UCSD-AML1 (cell line): Measurements from ENCODE around the gene KLHL29.

Experiments used
- DNase-seq: peaks from one replicate; lab custom pipeline; 2025; ENCODE audit not compliant: unreplicated experiment; lab: John Stamatoyannopoulos, UW

The KLHL29 gene

DNA sequence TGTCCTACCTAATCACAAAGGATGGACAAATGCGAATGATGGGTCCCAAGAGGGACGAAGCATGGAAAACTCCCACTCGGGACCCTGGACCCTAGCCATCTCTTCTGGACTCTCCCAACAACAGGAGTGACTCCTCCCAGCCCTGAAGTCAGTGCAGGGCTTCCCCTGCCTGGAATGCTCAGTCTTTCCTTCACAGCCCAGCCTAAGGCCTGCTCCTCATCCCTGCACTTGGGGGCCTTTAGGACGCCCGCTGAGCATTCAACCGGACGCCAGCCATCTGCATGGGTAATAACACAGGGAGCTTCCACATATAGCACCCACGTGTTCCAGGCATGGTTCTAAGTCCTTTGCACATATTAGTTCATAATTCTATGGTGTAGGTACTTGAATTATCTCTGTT, 237.5 kb downstream of the KLHL29 start:
- no peak for DNase-seq

DNA sequence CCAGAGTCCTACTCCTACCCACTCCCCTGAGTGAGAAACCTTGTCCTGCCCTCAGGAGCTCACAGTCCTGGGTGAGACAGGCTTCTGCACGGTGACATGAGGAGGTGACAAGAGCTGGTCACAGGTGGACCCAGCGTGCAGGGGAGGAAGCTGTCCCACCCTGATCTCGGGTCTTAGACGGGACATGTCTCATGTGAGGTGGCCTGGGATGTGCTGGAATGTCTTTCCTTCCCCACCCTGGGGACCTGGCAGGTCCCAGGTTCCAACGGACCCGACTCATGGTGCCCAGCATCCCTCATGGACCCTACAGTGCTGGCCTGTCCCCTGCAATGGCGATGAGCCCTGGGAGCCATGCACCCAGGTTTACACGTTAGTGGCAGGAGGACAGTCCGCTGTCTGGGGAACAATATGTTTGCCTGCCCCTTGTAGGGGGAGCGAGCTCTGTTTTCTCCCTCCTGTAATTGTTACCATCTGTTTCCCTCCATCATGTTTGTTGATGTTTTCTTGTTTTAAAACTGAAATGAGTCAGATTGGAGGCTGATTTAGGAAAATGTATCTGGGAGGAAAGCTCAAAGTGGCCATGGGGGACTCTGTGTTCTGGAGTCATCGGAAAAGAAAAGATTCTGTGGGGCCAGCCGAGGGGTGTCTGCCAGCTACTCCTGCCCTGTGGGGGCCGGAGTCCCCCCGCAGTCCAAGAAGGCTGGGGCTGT, 238.1 kb downstream of the KLHL29 start:
- no peak for DNase-seq

DNA sequence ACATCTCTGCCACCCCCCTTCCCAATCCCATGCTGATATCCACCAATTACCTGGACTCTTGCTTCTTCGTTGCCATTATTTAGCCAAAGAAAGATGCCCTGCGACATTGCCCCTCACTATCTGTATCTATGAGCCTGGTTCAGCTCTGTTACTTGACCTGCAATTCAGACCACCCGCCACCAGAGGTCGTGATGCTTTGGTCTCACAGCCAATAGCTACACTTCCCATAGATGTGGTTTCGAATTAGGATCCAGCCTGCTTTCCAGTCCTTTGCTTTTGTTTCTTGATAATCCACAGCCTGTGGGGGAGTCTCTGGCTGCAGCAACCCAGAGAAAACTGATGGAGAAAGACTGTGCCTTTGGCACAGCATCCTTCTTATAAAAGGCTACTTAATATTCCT, 239.4 kb downstream of the KLHL29 start:
- no peak for DNase-seq

DNA sequence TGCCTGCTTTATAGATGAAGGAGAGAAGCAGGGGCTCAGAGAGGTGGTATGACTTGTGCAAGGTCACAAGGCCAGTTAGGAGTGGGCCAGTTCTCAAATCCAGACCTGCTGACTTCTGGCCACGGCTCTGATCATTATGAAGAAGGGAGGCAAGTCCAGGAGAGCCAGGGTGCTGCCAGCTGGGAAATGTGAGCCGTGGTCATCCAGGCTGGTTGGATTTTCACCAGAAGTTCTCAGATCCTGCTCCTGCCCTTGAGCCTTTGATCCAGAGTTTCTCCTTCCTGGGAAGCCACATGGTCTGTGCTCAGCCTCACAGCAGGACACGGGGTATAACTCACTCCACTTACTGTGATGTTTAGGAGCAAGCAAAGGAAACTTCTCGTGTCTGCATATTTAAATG, 239.9 kb downstream of the KLHL29 start:
- DNase-seq = no peak

DNA sequence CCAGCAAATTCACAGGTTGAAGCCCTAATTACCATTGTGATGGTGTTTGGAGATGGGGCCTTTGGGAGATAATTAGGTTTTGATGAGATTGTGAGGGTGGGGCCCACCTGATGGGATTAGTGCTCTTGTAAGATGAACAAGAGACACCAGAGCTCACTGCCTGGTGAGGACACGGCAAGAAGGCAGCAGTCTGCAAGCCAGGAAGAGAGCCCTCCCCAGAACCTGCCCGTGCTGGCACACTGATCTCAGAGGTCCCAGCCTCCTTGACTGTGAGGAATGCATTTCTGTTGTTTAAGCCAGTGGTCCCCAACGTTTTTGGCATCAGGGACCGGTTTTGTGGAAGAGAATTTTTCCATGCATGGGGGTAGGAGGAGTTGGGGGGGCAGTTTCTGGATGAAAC, 240.7 kb downstream of the KLHL29 start:
- DNase-seq = no peak

DNA sequence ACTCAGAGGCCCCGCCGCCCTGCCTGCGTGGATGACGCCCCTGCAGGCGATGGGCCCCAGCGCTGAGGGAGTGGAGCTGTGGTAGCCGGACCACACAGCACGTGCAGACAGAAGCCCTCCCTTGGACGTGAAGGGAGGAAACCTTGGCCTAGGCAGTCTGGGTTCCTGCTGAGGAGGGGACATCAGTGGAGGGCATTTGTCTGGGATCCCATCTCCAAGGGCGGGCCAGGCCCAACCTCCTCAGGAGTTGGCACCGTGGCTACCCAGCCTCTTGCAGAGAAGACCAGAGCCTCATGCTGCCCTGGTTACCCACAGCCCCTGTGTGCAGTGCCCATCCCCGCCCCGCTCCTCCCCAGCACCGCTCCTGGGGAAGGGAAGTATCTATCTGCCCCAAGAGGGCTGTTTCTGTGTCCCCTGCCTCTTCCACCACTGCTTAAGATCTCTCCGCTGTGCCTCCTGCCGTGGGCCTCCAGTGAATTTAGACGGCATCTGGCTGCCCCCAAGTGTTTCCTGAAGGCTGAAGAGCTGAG, 241.8 kb downstream of the KLHL29 start:
- DNase-seq = no peak

DNA sequence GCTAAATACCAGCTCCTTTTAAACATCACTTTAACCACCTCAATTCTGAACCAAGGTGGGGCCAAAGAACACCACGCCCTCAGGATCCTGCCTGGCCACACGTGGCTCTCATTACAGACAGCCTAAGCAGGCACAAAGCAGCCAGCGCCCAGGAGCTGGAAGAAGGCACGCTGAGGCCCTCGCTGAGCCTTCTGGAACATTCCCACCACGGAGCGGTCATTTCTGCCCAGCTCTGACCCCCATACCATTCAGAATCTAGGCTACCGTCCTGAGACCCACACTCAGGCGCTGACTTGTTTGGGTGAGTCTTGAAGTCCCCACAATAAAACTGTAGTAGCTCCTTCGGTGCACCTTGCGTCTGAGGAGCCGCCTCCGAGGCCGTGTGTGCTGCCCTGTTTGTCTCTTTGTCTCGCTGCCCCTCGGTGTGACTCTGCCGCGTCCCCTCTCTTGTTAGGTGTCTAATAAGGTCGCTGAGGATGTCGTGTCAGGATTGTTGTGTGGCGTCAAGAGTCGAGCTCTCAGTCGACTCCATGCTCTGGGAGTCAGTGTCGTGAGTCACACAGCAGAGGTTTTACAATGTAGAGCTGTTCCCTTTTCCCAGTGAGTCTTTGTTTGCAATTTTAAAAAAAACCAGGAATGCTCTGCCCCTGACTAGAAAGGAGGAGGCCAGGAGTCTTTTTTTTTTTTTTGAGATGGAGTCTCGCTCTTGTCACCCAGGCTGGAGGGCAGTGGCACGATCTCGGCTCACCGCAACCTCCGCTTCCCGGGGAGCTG, 242.4 kb downstream of the KLHL29 start:
- DNase-seq = no peak

DNA sequence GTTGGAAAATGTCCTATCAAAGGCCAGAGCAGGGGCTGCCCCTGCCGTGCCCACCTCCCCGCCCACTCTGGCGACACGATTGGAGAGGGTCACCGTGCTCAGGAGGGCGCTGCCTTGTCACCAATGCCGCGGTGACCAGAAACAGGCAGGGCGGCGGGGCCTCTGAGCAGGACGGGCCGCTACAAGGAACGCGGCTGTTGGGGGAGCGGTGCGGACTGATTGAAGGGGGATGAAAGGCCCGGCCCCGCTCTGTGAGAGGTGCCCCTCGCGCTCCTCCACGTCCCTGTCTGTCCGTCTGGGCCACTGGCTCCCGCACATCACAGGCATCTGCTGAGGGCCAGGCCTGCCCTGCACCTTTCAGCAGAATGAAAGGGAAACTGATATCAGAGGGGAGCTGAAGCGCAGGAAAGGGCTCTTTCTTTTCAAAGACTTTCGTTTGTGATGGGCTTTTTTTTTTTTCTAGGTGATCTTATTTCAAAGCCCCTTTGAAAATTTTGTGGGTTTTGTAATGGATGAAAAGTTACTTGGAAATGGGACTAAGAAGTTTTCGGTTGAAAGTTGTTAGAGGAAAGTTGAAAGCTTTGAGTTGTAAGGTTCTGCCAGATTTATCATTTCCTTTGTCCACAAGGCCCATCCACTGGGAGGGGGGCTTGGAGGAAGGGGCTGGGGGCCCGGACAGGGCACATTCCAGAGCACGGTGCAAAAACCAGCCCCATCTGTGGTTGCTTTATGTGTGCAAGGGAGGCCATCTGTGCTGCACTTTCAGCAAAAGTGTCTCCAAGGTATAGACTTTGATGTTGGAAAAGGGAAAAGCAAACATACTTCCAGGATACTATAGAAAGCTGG, 244.2 kb downstream of the KLHL29 start:
- DNase-seq = no peak

DNA sequence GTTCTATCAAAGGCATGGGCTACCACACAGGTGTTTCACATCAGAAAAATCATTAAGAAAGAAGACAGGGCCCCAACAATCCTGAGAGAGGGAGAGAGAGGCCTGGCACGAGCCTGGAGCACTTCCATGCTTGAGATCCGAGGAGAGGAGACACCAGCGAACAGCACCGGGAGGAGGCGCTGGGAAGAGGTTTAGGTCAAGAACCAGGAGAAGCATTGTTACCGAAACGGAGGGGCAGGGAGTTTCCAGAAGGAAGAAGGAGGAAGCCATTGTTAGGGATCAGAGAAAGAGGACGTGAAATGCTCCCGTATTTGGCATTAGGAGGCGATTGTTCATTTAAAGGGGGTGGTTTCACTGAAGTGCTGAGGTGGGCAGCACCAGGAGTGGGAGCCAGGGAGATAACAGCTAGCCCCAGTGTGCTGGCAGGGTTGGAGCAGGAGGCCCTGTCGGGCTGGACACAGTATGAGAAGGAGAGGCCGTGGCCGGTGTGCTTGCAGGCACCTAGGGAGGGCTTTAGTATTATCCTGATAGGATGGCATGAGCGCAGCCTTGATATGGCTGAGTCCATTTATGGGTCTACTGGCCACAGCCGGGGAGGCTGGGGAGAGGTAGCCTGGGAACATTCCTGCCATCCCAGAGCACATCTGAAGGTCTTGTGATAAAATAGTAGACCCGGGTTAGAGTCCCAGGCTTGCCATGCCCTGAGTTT, 244.9 kb downstream of the KLHL29 start:
- no peak for DNase-seq

DNA sequence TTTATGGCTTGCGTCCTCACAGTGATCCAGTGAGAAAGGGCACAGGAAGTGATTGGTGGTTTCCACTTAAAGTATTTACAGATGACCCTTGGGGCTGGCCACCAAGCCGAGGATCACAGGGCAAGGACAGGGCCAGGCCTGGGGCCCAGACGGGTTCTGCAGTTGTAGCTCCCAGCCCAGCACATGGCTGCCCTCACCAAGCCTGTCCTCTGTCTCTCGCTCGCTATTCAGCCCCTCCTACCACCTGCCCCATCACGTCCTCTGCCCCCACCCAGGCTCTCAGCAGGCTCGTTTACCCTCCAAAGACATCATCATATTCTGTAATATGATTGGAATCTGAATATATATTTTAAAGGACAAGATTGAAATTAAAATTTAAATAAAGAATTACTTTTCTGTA, 246.0 kb downstream of the KLHL29 start:
- no peak for DNase-seq

DNA sequence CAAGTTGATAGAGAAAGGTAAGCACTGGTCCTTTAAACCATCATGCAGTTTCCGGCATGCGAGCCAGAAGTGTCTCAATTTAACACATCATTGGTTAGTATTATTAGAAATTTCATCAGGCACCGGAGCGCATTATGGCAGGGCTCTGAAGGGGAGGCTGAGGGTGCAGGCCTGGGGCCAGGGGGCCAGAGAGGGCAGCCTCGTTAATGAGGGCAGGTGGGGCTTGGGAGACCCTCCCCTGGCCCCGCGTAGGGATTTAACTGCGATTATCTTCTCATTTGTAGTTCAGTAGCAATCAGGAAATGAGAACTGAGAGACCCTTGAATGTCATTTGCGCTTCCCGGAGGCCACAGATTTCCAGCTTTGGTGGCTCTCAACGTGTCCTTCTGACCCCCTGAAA, 246.4 kb downstream of the KLHL29 start:
- no peak for DNase-seq

DNA sequence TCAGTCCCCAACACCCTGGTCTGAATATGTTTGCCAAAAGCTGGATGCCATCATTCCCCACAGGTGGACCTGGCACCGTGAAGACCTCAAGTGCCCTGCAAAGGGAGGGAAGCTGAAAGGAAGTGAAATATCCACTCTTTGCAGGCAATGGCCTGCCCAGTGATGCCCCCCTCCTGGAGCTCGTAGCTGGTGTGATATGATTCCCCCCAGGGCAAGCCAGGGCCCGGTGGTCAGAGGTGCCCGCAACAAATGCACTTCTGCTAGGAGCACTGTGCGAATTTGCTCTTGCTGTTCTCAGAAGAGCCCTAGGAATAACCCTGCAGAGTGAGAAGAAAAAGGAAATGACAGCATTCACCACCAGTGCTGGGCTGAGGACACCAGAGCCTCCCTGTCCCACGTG, 247.4 kb downstream of the KLHL29 start:
- no peak for DNase-seq

DNA sequence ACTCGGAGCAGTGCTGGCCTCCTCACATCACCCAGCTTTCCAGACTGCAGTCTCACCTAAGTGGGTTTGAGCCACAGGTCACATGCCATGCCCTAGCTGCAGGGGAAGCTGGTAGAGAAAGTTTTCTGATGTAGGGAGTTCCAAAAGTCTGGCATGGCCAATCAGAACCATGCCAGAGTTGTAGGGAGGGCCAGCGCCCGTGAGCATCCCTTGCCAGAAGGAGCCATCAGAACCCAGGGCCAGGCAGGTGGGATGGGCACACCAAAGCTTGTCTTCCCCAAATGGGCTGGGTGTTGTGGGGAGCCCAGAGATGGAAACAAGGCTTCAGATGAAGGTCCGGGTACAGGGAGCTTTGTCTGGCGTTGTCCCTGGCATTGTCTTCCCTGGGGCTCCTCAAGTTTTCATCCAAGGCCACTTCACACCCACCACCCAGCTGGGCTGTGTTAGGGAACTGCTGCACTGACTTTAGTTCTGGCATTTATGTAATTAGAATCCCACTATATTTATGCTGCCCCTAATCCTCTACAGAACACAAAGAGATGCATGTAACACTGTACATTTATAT, 247.9 kb downstream of the KLHL29 start:
- DNase-seq = no peak

DNA sequence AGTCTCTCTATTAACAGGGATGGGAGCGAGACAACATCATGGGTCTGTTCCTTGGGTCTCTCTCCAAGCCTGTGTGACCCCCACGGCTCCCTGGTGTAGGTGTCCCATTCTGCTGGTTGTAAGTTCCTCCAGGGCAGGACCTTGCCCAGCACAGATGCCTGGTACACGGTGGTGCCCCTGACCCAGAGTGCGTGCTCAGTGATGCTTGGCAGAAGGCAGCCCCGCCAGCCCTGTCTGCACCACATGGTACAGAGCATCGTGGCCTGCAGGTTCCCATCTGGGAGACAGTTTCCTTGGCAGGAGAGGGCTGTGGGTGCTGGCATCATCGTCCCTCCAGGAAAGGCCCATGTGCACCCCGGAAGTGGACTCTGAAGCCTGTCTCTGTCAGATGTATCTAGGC, 249.0 kb downstream of the KLHL29 start:
- DNase-seq = no peak

DNA sequence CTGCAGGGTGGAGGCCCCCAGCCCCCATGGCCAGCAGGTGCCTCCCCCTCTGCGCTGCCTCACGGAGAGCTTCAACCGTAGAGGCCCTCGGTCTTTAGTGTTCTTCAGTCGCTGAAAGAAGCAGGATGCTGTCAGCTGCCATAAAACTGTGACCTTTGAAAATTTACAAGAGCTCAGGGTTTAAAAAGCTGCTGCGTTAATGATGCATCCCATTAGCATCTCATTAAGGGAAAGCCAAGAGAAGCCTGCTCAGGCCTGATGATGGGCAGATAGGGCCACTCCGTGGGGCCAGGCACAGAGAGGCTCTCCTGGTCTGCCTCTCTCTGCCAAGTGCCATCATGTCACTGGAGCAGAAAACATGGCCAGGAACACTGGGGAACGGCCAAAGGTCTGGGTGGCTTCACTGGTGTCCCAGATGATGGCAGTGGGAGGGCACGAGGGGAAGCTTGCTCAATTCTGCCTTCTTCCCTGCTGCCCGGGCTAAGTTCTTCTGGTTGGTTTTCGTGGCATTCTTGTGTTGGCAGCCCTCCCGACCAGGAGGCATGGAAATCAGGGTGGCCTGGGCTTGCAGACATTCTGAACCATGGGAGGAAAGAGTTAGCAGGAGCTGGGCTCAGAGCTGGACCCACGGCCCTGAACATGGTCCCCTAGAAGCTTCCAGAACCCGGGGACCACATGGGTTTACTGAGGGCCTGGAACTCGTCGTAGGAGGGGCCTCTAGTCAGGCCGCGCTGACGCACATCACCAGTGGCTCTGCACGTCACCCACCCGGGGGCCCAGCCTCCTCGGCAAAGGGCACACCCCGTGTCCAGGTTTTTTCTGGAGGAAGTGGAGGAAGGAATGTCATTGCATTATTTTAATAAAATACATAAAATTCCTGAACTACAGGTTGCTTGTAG, 250.7 kb downstream of the KLHL29 start:
- no peak for DNase-seq

DNA sequence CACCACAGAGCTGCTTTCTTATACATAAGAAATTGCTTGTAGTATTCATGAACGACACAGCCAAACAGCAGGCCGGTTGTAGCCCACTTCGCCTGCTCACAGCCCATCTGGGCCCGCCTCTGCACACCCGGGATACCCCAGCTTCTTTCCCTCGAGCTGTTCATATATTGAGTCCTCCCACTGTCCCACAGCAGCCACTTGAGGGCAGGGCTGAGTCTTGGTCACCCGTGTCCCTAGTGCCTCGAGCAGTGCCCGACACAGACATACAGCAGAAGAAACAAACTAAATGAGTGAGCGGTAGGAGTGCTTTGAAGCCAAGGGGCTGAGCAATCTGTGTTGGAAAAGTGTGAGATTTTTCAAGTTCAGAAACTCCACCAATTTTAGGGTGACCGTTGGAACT, 251.4 kb downstream of the KLHL29 start:
- DNase-seq = no peak

DNA sequence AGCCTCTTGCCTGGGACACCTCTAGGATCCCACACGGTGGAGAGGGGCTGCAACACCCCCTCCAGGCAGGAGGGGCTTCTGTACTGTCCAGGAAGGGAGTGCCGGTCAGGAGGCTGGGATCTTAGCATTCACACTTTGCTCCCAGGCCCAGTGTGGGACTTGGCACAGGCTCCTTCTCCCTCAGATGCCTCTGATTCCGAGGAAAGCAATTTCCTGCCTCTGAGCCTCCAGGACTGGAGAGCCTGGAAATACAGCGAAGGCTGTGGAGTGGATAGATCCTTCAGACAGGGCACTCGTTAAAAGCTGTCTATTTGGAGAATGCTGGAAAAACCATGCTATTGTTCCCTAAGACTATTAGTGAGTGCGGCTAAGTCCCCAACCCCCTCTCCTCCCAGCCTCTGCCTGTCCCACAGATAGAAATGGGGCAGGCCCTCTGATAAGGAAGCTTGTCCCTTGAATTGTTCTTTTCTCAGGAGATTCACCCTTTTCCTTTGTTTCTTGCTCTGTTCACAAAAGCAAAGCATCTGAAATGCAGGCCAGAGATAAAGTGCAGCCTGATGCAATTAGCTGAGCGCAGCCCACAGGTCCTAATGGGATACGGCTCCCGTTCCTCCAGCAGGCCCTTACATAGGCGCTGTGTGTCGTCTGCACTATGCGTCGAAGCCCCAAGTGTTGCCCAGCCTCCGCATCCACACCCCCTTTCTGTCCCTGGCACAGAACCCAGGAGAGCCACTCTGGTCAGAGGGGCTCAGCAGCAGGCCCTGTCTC, 252.2 kb downstream of the KLHL29 start:
- DNase-seq = no peak

DNA sequence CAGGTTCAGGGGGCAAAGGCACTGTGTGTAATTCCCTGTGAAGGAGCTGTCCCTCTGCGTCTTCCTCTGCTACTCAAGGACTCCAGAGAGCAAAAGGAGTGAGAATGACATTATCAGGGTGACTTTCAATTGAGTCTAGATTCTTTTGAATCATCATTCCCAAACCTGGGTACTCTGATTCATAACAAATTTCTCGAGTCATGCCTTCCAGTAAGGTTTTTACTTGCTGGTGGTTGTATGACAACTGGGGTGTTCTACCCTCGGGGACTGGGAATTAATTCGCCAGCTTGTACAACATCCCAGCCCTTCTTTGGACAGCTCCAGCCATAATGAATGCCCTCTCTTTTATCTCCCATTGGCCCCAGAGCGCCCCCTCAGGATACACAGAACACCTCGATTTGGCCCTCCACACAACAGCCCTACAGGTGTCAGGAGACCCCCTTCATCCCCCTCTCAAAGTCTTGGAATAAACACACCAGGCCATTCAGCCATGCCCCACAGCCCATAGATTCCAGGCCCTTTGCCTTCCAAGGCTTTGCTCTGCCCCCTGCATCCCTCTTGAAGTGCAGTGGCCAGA, 254.5 kb downstream of the KLHL29 start:
- no peak for DNase-seq

DNA sequence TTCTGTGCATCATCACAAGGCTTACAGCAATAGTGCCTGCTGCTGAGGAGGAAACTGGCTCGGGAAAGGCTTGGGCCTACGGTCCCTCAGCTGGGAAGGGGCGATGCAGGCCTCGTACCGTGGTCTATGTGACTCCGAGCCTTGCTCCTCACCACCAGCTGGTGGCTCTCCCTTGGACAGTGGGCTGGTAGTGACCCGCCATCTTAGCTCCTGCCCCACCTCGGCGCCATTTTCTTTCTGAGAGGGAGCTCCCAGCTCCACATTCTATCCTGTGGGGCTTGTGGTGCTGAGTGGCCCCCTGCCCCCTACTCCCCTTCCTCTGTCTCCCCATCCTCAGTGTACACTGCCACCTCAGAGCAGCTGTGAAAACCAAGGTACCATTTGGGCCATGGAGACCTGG, 255.7 kb downstream of the KLHL29 start:
- DNase-seq = no peak
